RPMI7951 (cell line): ENCODE measurements around the gene SGCD. TPM values are rescaled to one million over a fixed set of nuclear protein-coding genes. Genes with fewer than 3 reads are reported as not detected.
"Not testable (repeated sequence)": the region's sequence is repeated elsewhere in the genome, so short reads cannot be mapped to it uniquely, and the experiment has no call there.

Experiments
- DNase-seq: peaks from one replicate; pipeline ENCODE4 v3.0.0-alpha.2; 2012; ENCODE audit warnings: low read depth
- total RNA-seq: library from RNA; depleted of rRNA; stranded (reverse); fragments of >200 nt; shearing (Covaris generic); gene quantifications from 2 replicates; pipeline ENCODE4 v1.2.3, GENCODE V29; 2014

SGCD gene
- total RNA-seq, 1 experiment from 2014 or later: 6.7 TPM

DNA sequence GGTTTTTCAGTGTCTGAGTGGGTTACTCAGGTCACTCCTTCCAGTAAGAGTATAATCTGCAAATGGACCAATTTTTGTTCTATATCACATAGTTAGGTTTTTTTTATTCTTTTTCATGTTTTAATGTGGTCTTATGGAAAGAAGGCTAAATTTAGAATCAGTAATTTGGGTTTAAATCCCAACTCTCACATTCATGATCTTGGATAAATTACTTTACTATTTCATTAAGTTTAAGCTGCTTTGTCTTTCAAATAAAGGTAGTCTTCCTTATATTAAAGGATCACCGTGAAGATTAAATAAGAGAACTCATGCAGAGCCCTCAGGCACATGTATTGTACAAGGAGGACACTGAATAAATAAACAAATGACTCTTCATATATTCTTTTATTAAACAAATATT lies 234.7 kb downstream of the SGCD start:
- DNase-seq: no peak

DNA sequence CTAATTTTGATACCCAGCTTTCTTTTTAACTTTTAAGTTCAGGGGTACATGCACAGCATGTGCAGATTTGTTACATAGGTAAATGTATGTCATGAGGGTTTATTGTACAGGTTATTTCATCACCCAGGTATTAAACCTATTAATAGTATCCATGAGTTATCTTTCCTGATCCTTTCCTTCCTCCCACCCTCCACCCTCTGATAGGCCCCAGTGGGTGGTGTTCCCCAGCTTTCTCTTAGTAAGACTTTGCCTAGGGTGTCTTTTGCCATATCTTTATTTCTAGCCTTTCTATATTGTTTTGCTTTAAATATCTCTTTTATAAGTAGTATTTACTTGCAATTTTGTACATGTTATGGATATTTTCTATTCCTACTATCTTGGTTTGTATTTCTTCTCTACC lies 243.7 kb downstream of the SGCD start:
- DNase-seq: no peak

DNA sequence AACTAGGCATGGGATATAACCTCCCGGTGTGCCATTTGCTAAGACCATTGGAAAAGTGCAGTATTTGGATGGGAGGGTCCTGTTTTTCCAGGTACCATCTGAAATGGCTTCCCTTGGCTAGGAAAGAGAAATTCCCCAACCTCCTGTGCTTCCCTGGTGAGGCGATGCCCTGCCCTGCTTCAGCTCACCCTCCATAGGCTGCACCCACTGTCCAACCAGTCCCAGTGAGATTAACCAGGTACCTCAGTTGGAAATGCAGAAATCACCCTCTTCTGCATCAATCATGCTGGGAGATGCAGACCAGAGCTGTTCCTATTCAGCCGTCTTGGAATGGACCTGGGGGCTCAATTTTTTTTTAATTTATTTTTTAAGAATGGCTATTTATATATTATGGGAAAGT lies 254.8 kb downstream of the SGCD start:
- DNase-seq: no peak

DNA sequence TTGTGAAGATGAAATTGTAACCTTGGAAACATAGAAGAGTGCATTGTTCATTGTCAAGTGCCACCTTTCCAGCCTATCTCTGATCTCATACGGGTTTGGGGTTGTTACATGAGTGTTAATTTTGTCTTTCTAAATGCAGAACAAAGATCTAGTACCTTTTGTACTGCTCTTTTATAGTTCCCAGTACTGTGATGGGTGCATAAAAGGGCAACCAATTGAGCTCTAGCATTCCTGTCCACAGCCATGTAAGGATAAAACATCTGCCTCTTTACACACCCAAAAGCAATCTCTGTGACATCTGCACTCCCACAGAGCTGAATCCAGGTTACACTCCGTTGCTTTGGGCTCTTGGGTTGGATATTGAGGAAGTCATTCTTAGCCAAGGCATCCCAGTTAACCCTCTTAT lies 255.2 kb downstream of the SGCD start:
- DNase-seq: no peak

GRCh38 chr5:156584871-156585270 lies 257.9 kb downstream of the SGCD start:
- DNase-seq: no peak

- DNase-seq: no peak
Observed at GRCh38 chr5:156585999-156586398, 259.0 kb downstream of the SGCD start.

- no peak for DNase-seq
Observed at GRCh38 chr5:156587012-156587411, 260.0 kb downstream of the SGCD start.

DNA sequence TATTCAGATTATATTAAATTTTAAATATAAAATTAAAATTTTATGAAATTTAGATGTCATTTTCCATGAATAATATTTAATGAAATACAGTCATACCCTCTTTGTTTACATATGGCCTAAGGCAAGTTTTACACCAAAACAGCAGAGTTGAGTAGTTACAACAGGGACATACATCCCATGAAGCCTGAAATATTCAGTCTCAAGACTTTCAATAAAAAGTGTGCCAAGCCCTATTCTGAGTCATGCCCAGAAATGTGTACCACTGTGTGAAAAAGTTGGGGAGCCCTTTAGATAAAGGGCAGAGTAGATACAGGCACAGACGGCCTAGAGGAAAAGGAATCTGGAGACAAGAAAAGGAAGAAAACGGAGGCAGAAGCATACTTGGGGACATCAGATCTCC lies 261.3 kb downstream of the SGCD start:
- peak; percentile 23 for DNase-seq

- DNase-seq: no peak
Observed at GRCh38 chr5:156589104-156589945, 262.4 kb downstream of the SGCD start.

DNA sequence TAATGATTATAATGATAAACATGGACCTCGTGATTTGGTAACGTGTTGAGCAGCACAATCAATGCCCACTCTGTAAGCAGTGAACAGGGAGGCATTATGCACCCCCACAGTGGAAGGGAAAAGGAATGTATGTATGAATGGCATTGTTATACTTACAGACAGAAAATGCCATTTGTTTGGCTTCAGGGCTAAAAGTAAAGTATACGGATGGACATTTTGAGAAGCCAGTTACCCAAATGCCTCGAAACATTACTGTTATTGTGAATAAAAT lies 262.9 kb downstream of the SGCD start:
- peak; percentile 39 for DNase-seq

- DNase-seq: no peak
Observed at GRCh38 chr5:156590978-156591377, 264.0 kb downstream of the SGCD start.

- no peak for DNase-seq
Observed at GRCh38 chr5:156591631-156592030, 264.7 kb downstream of the SGCD start.

GRCh38 chr5:156593546-156593945 lies 266.6 kb downstream of the SGCD start:
- no peak for DNase-seq

DNA sequence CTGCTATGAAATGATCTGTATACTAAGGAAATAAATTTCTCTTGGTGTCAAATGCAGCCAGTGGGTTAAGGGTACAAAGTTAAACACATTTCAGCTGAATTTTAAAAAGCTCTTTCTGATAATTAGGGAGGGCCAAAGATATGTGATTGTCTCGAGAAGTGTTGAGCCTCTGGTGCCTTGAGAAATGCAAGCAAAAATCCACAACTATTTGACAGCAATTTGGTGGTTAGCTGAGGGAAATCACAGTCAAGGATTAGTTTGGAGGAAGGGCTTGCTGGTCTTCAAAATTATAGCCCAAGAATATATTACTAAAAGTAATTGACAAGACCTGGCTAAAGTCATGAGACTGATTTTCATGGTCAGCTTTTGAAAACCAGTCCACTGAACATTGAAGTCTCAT lies 267.4 kb downstream of the SGCD start:
- DNase-seq: no peak

DNA sequence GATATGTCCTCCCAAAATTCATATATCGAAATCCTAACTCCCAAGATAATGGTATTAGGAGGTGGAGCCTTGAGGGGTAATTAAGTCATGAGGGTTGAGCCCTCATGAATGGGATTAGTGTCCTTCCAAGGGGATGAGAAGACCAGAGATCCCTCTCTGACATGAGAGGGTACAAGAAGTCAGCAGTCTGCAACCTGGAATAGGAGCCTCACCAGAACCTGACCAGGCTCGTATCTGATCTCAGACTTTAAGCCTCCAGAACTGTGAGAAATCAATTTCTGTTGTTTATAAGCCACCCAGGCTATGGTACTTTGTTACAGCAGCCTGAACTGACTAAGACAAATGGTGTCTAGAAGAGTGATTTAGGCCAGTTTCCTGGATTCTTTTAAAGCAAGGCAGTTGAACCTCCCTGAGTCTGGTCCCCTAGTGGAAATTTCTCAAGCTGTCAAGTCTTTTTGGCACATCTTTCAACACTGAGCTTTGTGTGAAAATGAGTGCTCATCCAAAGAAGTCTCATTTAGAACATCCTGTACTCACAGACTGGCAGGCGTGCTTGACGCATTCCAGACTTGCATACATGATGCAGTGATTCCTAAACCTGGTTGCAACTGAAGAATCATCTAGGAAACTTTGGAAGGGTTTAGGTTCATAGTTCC lies 268.3 kb downstream of the SGCD start:
- DNase-seq: no peak

- DNase-seq: no peak
Observed at GRCh38 chr5:156597276-156597675, 270.3 kb downstream of the SGCD start.

DNA sequence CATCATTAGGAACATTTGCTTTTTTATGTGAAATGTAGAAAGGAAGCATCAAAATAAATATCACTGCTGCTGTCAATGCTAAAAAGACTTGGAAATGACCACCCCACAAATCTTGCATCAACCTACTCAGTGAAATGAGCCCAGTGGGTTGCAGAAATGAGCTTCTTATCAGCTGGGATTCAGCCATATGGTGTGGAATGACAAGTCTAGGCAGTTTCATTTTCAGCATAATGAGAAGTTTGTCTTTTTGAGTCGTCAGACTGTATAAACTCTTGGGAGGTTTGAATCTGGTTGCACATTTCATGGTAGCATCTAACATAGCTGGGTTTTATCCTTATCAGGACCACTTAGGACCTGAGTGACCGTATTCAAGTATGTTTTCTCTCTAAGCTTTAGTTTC lies 272.0 kb downstream of the SGCD start:
- no peak for DNase-seq

DNA sequence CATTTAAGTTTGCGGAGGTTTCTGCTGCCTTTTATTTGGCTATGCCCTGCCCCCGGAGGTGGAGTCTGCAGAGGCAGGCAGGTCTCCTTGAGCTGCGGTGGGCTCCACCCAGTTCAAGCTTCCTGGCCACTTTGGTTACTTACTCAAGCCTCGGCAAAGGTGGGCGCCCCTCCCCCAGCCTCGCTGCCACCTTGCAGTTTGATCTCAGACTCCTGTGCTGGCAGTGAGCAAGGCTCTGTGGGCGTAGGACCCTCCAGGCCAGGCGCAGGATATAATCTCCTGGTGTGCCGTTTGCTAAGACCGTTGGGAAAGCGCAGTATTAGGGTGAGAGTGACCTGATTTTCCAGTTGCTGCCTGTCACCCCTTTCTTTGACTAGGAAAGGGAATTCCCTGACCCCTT lies 283.6 kb downstream of the SGCD start:
- DNase-seq: not testable (repeated sequence)

DNA sequence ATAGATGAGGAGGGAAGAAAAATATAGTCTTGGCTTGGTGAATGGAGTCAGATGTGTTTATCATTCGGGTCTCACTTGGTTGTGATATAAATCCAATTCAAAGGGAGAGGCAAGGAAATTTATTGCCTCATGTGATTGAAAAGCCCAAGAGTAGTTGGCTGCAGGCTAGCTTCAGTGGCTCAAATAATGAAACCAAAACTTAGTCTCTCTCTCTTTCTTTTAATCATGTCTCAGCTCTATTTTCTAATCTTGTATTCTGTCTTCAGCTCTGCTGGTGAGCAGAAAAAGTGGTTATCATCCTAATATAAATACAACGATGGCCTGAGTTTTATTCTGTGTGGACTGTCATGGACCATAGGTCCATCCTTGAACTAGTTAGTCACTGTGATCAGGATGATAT lies 288.9 kb downstream of the SGCD start:
- no peak for DNase-seq

DNA sequence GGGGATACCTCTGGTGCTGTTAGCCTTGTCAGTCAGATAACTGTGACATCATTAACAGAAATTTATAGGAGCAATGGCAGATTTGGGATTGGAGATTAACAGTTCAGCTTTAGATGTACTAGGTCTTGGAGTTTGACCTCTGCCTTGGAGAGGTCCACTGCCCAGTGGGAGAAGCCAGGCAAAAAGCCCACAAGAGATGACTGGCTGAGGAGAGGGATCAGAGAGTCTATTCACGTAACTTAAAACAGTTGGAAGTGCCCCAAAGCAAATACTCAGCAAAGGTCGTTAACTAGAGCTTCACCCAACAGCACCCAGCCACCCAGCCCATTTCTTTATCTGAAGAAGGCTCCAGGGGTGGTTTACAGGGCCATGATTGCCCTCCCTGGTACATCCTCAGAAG lies 290.5 kb downstream of the SGCD start:
- DNase-seq: no peak

DNA sequence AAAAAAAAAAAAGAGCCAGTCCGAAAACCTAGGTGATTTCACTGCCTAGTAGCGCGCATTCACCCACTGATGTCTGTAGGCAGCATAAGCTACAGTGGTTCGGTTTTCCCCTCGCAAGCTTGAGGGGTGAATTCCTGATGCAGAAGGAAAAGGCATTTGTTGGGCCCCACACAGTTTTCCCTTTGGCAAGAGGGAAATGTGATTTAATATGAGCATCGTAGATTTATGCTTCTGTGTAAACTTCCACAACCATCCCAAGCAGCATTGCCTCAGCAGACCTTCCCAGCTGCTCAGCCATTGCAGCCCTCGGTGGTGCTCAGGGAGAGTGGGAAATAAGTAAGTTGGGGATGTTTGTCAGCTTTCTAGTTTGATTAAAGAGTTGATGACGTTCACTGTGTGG lies 291.6 kb downstream of the SGCD start:
- DNase-seq: no peak

- no peak for DNase-seq
Observed at GRCh38 chr5:156621719-156622118, 294.8 kb downstream of the SGCD start.

- DNase-seq: no peak
Observed at GRCh38 chr5:156623381-156624040, 296.5 kb downstream of the SGCD start.
